HG02870 (cell line): ENCODE measurements around the gene TRPM1.

Experiments
- ATAC-seq: cut with Tn5 transposase; IDR thresholded peaks from one replicate; pipeline ENCODE4 v1.9.1; 2021; ENCODE audit warnings: mild to moderate bottlenecking, moderate library complexity; ENCODE audit not compliant: unreplicated experiment

TRPM1 gene

GRCh38 chr15:31101262-31102038 lies at the start of gene TRPM1:
TSS of gene TRPM1 (minus strand) at chr15:31101725. CDS start at chr15:31081355, 20,370 bp downstream.
- no peak for ATAC-seq

GRCh38 chr15:31150732-31151231 lies 49.3 kb upstream of the TRPM1 start:
- ATAC-seq: no peak

- ATAC-seq: no peak
Measured at GRCh38 chr15:31149987-31150386, 48.5 kb upstream of the TRPM1 start.

- ATAC-seq: no peak
Measured at GRCh38 chr15:31149088-31149505, 47.6 kb upstream of the TRPM1 start.

- ATAC-seq: no peak
Measured at GRCh38 chr15:31148297-31149087, 47.0 kb upstream of the TRPM1 start.

GRCh38 chr15:31147944-31148296 lies 46.4 kb upstream of the TRPM1 start:
- ATAC-seq: no peak

- no peak for ATAC-seq
Measured at GRCh38 chr15:31147456-31147855, 45.9 kb upstream of the TRPM1 start.

- ATAC-seq: no peak
Measured at GRCh38 chr15:31145271-31145911, 43.9 kb upstream of the TRPM1 start.

GRCh38 chr15:31141792-31142191 lies 40.3 kb upstream of the TRPM1 start:
- ATAC-seq: no peak

- no peak for ATAC-seq
Measured at GRCh38 chr15:31136607-31137328, 35.2 kb upstream of the TRPM1 start.

GRCh38 chr15:31136016-31136415 lies 34.5 kb upstream of the TRPM1 start:
- no peak for ATAC-seq

GRCh38 chr15:31135523-31135922 lies 34.0 kb upstream of the TRPM1 start:
- no peak for ATAC-seq

GRCh38 chr15:31133890-31134289 lies 32.4 kb upstream of the TRPM1 start:
- no peak for ATAC-seq

GRCh38 chr15:31131853-31132375 lies 30.4 kb upstream of the TRPM1 start:
- ATAC-seq: no peak

GRCh38 chr15:31130576-31131237 lies 29.2 kb upstream of the TRPM1 start:
- ATAC-seq: no peak

- ATAC-seq: no peak
Measured at GRCh38 chr15:31129769-31130303, 28.3 kb upstream of the TRPM1 start.

- no peak for ATAC-seq
Measured at GRCh38 chr15:31128919-31129768, 27.6 kb upstream of the TRPM1 start.

- ATAC-seq: no peak
Measured at GRCh38 chr15:31128477-31128876, 27.0 kb upstream of the TRPM1 start.
